Subcutaneous adipose tissue (tissue), 4 donors: Measurements from ENCODE around the gene INTS6L. TPM values are rescaled to one million over a fixed set of nuclear protein-coding genes. Genes with fewer than 3 reads are reported as not detected.

ENCODE experiments used
- total RNA-seq, 4 donors: library from RNA; depleted of rRNA; stranded (reverse); fragments of >200 nt; gene quantifications; one replicate each; pipeline ENCODE4 v1.1.0, GENCODE V29; 2016
- TF ChIP-seq, protein P1 (sequence below): fragments of 450-650 bp; IDR thresholded peaks from one replicate; pipeline ENCODE4 v1.5.1; 2016; ENCODE audit warnings: low read depth, mild to moderate bottlenecking, control low read depth, antibody characterized with exemption, moderate library complexity

The INTS6L gene
- total RNA-seq, 4 donors from 2014 or later: 4.3 to 10.6 (median 9.6) TPM

DNA sequence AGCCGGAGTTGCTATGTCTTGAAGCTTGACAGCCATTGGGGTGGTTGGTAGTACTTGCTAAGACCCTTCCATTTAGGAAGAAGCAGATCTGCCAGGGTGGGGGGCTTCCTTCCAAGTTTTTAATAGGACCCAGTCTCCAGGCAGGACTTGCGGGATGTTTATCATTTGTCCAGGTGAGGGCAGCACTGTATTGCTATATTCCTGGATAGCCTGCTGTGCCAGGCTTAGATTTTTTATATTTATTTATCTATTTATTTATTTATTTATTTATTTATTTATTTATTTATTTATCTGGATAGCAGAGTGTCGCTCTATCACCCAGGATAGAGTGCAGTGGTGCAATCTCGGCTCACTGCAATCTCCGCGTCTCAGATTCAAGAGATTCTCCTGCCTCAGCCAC lies 105.5 kb downstream of the INTS6L start:
- TF ChIP-seq, protein P1, sequence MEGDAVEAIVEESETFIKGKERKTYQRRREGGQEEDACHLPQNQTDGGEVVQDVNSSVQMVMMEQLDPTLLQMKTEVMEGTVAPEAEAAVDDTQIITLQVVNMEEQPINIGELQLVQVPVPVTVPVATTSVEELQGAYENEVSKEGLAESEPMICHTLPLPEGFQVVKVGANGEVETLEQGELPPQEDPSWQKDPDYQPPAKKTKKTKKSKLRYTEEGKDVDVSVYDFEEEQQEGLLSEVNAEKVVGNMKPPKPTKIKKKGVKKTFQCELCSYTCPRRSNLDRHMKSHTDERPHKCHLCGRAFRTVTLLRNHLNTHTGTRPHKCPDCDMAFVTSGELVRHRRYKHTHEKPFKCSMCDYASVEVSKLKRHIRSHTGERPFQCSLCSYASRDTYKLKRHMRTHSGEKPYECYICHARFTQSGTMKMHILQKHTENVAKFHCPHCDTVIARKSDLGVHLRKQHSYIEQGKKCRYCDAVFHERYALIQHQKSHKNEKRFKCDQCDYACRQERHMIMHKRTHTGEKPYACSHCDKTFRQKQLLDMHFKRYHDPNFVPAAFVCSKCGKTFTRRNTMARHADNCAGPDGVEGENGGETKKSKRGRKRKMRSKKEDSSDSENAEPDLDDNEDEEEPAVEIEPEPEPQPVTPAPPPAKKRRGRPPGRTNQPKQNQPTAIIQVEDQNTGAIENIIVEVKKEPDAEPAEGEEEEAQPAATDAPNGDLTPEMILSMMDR: no peak

DNA sequence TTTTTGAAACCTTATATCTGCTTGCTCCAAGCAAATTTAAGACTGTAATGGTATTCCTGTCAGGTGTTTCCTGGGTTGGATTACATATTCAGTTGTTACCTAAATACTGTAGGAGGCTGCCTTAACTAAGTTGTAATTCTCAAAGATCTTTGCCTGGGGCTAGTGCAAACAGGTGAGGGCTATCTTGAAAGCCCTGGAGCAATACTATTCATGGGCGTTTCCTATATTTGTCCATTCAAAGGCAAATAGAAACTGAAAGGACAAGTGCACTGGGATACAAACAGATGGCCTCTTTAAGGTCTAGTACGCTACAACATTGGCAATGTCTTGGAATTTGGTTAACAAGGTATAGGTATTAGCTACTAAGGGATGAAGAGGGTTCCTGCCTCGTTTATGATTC lies 108.9 kb downstream of the INTS6L start:
- TF ChIP-seq, protein P1: no peak

Other genes with a start within 250 kb of the INTS6L start
- not detected for gene ETDC, start 211.2 kb upstream of the INTS6L start, total RNA-seq
- 10 to 100 TPM in 3 of 4 donors, 1 to 10 TPM in 1; 7.5 to 17.9 (median 11.5) TPM for gene ZNF75D, start 176.6 kb upstream of the INTS6L start, total RNA-seq
- 10 to 100 TPM; 11.9 to 19.5 (median 16.2) TPM for gene ZNF449, start 175.9 kb upstream of the INTS6L start, total RNA-seq
- gene SMIM10L2A, start 98.7 kb upstream of the INTS6L start, total RNA-seq: 1 to 10 TPM in 1 of 4 donors, under 1 TPM in 3; 0.33 to 1.1 (median 0.48) TPM
- gene CT45A1, start 193.0 kb downstream of the INTS6L start, total RNA-seq: not detected
- not detected for gene CT45A3, start 247.5 kb downstream of the INTS6L start, total RNA-seq